HEK293 (cell line): ENCODE results near the gene SIK3.

ENCODE experiments used
- CTCF ChIP-seq: fragments of 450-650 bp; formaldehyde crosslinking; IDR thresholded peaks from 2 replicates; pipeline ENCODE4 v1.5.1; 2016; ENCODE audit warnings: missing biosample characterization, missing genetic modification characterization
- MEIS1 ChIP-seq: sonication (generic); formaldehyde crosslinking; IDR thresholded peaks from 2 replicates; pipeline ENCODE4 v1.8.1; 2022; ENCODE audit warnings: missing genetic modification reagents, mild to moderate bottlenecking, borderline replicate concordance
- PBX3 ChIP-seq: sonication (generic); formaldehyde crosslinking; IDR thresholded peaks from 2 replicates; pipeline ENCODE4 v1.8.1; 2022; ENCODE audit warnings: mild to moderate bottlenecking, moderate library complexity, missing genetic modification reagents
- PRDM10 ChIP-seq: fragments of 450-650 bp; formaldehyde crosslinking; IDR thresholded peaks from 2 replicates; pipeline ENCODE4 v1.5.1; 2016; ENCODE audit warnings: missing biosample characterization, missing genetic modification characterization
- REPIN1 ChIP-seq: fragments of 450-650 bp; formaldehyde crosslinking; IDR thresholded peaks from 2 replicates; pipeline ENCODE4 v1.5.1; 2017; ENCODE audit warnings: missing biosample characterization, missing genetic modification characterization, low read depth
- ZBTB10 ChIP-seq: fragments of 450-650 bp; formaldehyde crosslinking; IDR thresholded peaks from 2 replicates; pipeline ENCODE4 v1.5.1; 2016; ENCODE audit warnings: missing biosample characterization, missing genetic modification characterization
- ZBTB7A ChIP-seq: fragments of 450-650 bp; formaldehyde crosslinking; IDR thresholded peaks from 2 replicates; pipeline ENCODE4 v1.5.1; 2016; ENCODE audit warnings: low read depth, missing biosample characterization, missing genetic modification characterization
- ZNF133 ChIP-seq: fragments of 450-650 bp; formaldehyde crosslinking; IDR thresholded peaks from 2 replicates; pipeline ENCODE4 v1.5.1; 2016; ENCODE audit warnings: missing biosample characterization, missing genetic modification characterization
- ZNF148 ChIP-seq: fragments of 450-650 bp; formaldehyde crosslinking; IDR thresholded peaks from 2 replicates; pipeline ENCODE4 v1.5.0; 2017; ENCODE audit warnings: missing biosample characterization, missing genetic modification characterization, borderline replicate concordance
- ZNF214 ChIP-seq: fragments of 450-650 bp; formaldehyde crosslinking; IDR thresholded peaks from 2 replicates; pipeline ENCODE4 v1.5.1; 2017; ENCODE audit warnings: missing biosample characterization, mild to moderate bottlenecking, missing genetic modification characterization, borderline replicate concordance
- ZNF658 ChIP-seq: fragments of 450-650 bp; formaldehyde crosslinking; IDR thresholded peaks from 2 replicates; pipeline ENCODE4; 2016; ENCODE audit warnings: missing biosample characterization, missing genetic modification characterization
- ZNF785 ChIP-seq: fragments of 450-650 bp; formaldehyde crosslinking; IDR thresholded peaks from 2 replicates; pipeline ENCODE4 v1.5.1; 2016; ENCODE audit warnings: missing biosample characterization, missing genetic modification characterization

- no peak for TF ChIP-seq ZNF785 (tag by site-specific recombination)
- no peak for TF ChIP-seq ZNF658 (tag by site-specific recombination)
- no peak for TF ChIP-seq MEIS1
- no peak for TF ChIP-seq PRDM10 (tag by site-specific recombination)
- TF ChIP-seq ZBTB10 (tag by site-specific recombination): no peak
- no peak for TF ChIP-seq ZBTB7A (tag by site-specific recombination)
- no peak for TF ChIP-seq CTCF
- no peak for TF ChIP-seq PBX3
- TF ChIP-seq ZNF148 (tag by site-specific recombination): no peak
- TF ChIP-seq ZNF214 (tag by site-specific recombination): no peak
- TF ChIP-seq ZNF133 (tag by site-specific recombination): no peak
- no peak for TF ChIP-seq REPIN1
These were observed 254.6 kb downstream of the SIK3 start for GRCh38 chr11:116843661-116844060.
